A549 (cell line): ENCODE results near the gene ARVCF. TPM values are rescaled to one million over a fixed set of nuclear protein-coding genes. Genes with fewer than 3 reads are reported as not detected.

Source experiments
- ATAC-seq, 2 experiments: fragments of 200-7000 bp in 1 of 2; fragments of >200 bp in 1 of 2; cut with Nextera tagmentation in 1 of 2; cut with Tn5 transposase in 1 of 2; 3 replicates each; pipeline versions ENCODE4 v1.8.0 to v1.9.1; 2018 to 2020; ENCODE audit warnings: mild to moderate bottlenecking in 1 of 2, moderate library complexity in 1 of 2
- CTCF ChIA-PET: fragments of 300-600 bp; sonication (Branson Sonifier 250); formaldehyde crosslinking; extraction: SDS; loops from one replicate; lab custom pipeline; 2021; ENCODE audit warnings: antibody characterized with exemption, inconsistent platforms; lab: Yijun Ruan, JAX
- POLR2A ChIA-PET: fragments of 350-600 bp; formaldehyde crosslinking; extraction: SDS; loops from one replicate; lab custom pipeline; 2021; ENCODE audit warnings: antibody characterized with exemption, inconsistent platforms; lab: Yijun Ruan, JAX
- DNase-seq, 2 experiments: peaks; one replicate each; pipeline versions ENCODE4 v3.0.0 to v3.0.0-alpha.2; 2011 to 2016; ENCODE audit warnings: low read depth in 1 of 2, low spot score in 1 of 2
- FAIRE-seq: peaks from 2 replicates; lab custom pipeline; 2011; peaks lifted over from hg19 to GRCh38; lab: Jason Lieb, UNC
- H3K27ac ChIP-seq, 2 experiments: fragments of >200 bp; sonication (Bioruptor Twin); formaldehyde crosslinking; 3 replicates each; pipeline ENCODE4 v1.5.1; 2016 to 2017
- H3K4me1 ChIP-seq: fragments of >200 bp; sonication (Bioruptor Twin); formaldehyde crosslinking; 3 replicates; pipeline ENCODE4 v1.6.1; 2016
- H3K4me2 ChIP-seq: fragments of >200 bp; sonication (Bioruptor Twin); formaldehyde crosslinking; 3 replicates; pipeline ENCODE4 v1.6.1; 2016
- H3K4me3 ChIP-seq: fragments of >200 bp; sonication (Bioruptor Twin); formaldehyde crosslinking; 3 replicates; pipeline ENCODE4 v1.5.1; 2016
- H3K9me3 ChIP-seq: fragments of >200 bp; sonication (Bioruptor Twin); formaldehyde crosslinking; 3 replicates; pipeline ENCODE4 v1.6.1; 2016
- CBX8 ChIP-seq: fragments of 200-600 bp; sonication (generic); IDR thresholded peaks from 2 replicates; pipeline ENCODE4 v1.6.1; 2016
- CHD4 ChIP-seq: fragments of 200-600 bp; sonication (generic); IDR thresholded peaks from 2 replicates; pipeline ENCODE4 v1.6.1; 2016; ENCODE audit warnings: antibody characterized with exemption, mild to moderate bottlenecking, borderline replicate concordance
- EHF ChIP-seq: fragments of 250-450 bp; sonication (Bioruptor Pico); IDR thresholded peaks from 2 replicates; pipeline ENCODE4 v1.5.0; 2020; ENCODE audit warnings: mild to moderate bottlenecking
- EHMT2 ChIP-seq: fragments of 200-600 bp; sonication (generic); IDR thresholded peaks from 2 replicates; pipeline ENCODE4 v1.6.1; 2016; ENCODE audit warnings: antibody characterized with exemption, low read depth, mild to moderate bottlenecking, moderate library complexity
- EP300 ChIP-seq, 2 experiments: fragments of >200 bp; sonication (Bioruptor Twin); formaldehyde crosslinking; IDR thresholded peaks; 2 replicates in 1 of 2; 3 replicates in 1 of 2; pipeline ENCODE4 v1.6.1; 2016 to 2017
- FOXS1 ChIP-seq: fragments of 250-450 bp; sonication (Bioruptor Pico); IDR thresholded peaks from 2 replicates; pipeline ENCODE4 v1.5.0; 2020; ENCODE audit warnings: mild to moderate bottlenecking, moderate library complexity
- GATA3 ChIP-seq: IDR thresholded peaks from 2 replicates; pipeline ENCODE4 v1.6.1; 2012; ENCODE audit warnings: borderline replicate concordance
- HOXA7 ChIP-seq: fragments of 250-450 bp; sonication (Bioruptor Pico); IDR thresholded peaks from 2 replicates; pipeline ENCODE4 v1.5.0; 2020; ENCODE audit warnings: mild to moderate bottlenecking, moderate library complexity
- HOXB5 ChIP-seq: fragments of 250-450 bp; sonication (Bioruptor Pico); IDR thresholded peaks from 2 replicates; pipeline ENCODE4 v1.5.0; 2020; ENCODE audit warnings: mild to moderate bottlenecking, moderate library complexity
- JUN ChIP-seq, 2 experiments: fragments of >200 bp; sonication (Bioruptor Twin); formaldehyde crosslinking; IDR thresholded peaks; 2 replicates in 1 of 2; 3 replicates in 1 of 2; pipeline ENCODE4 v1.6.1; 2016 to 2017
- KDM5A ChIP-seq: fragments of 200-600 bp; sonication (generic); IDR thresholded peaks from 2 replicates; pipeline ENCODE4 v1.6.1; 2016; ENCODE audit warnings: antibody characterized with exemption, mild to moderate bottlenecking
- MAZ ChIP-seq: fragments of 150-350 bp; IDR thresholded peaks from 2 replicates; pipeline ENCODE4 v1.6.1; 2014; ENCODE audit warnings: antibody characterized with exemption, low read depth, low read length, borderline replicate concordance
- MYC ChIP-seq: IDR thresholded peaks from 2 replicates; pipeline ENCODE4 v1.6.1; 2012; ENCODE audit warnings: mild to moderate bottlenecking, inconsistent platforms, low read length, improper control_type of control experiment, borderline replicate concordance
- NFE2L2 ChIP-seq: fragments of 150-350 bp; conservative IDR thresholded peaks from 2 replicates; pipeline ENCODE4 v1.6.1; 2014; ENCODE audit warnings: low read length
- POLR2AphosphoS2 ChIP-seq: conservative IDR thresholded peaks from 2 replicates; pipeline ENCODE4 v1.6.1; 2012; ENCODE audit warnings: low read length, improper control_type of control experiment, inconsistent platforms
- RARB ChIP-seq: fragments of 250-450 bp; sonication (Bioruptor Pico); IDR thresholded peaks from 2 replicates; pipeline ENCODE4 v1.8.0; 2021; ENCODE audit warnings: mild to moderate bottlenecking, moderate library complexity
- RFX5 ChIP-seq: fragments of 450-650 bp; IDR thresholded peaks from 2 replicates; pipeline ENCODE4 v1.7.1; 2014; ENCODE audit warnings: antibody characterized with exemption, mild to moderate bottlenecking, moderate library complexity
- SREBF2 ChIP-seq: fragments of 450-650 bp; IDR thresholded peaks from 2 replicates; pipeline ENCODE4 v1.6.1; 2014; ENCODE audit warnings: mild to moderate bottlenecking, moderate library complexity
- ZFP36 ChIP-seq: fragments of 450-650 bp; IDR thresholded peaks from 2 replicates; pipeline ENCODE4 v1.6.1; 2014; ENCODE audit warnings: borderline replicate concordance; ENCODE audit not compliant: partially characterized antibody
- WGBS: methylation state at CpG from one replicate; pipeline ENCODE4 v1.1.6; 2017; ENCODE audit errors: missing lambda C conversion rate; 5-methylcytosine and 5-hydroxymethylcytosine counted together
- polyA plus RNA-seq, 4 experiments: library from polyadenylated mRNA; depleted of rRNA in 3 of 4; stranded (reverse); fragments of >200 nt; fragmentation: RNase III in 1 of 4; extraction: RNeasy Plus Mini Kit Qiagen cat#74134 plus additional on column Dnase treatment in 1 of 4; gene quantifications; 2 replicates in 3 of 4; 3 replicates in 1 of 4; pipeline ENCODE4 v1.2.3, GENCODE V29; 2011 to 2017
- TF ChIP-seq, protein P1 (sequence below): IDR thresholded peaks from 2 replicates; pipeline ENCODE4 v1.6.1; 2012
- TF ChIP-seq, protein P2 (sequence below): fragments of 150-350 bp; IDR thresholded peaks from 2 replicates; pipeline ENCODE4 v1.6.1; 2014; ENCODE audit warnings: low read depth, mild to moderate bottlenecking, low read length
- TF ChIP-seq, protein P3 (sequence below): fragments of 250-450 bp; sonication (Bioruptor Pico); IDR thresholded peaks from 2 replicates; pipeline ENCODE4 v1.5.0; 2020; ENCODE audit warnings: low read depth, mild to moderate bottlenecking, moderate library complexity
- TF ChIP-seq, protein P4 (sequence below): fragments of >200 bp; sonication (Bioruptor Twin); formaldehyde crosslinking; IDR thresholded peaks from 3 replicates; pipeline ENCODE4 v1.6.1; 2016

The ARVCF gene
- polyA plus RNA-seq, 2 of the 4 experiments (the other 2 are of a cell fraction): 0.81 to 2.1 TPM

DNA sequence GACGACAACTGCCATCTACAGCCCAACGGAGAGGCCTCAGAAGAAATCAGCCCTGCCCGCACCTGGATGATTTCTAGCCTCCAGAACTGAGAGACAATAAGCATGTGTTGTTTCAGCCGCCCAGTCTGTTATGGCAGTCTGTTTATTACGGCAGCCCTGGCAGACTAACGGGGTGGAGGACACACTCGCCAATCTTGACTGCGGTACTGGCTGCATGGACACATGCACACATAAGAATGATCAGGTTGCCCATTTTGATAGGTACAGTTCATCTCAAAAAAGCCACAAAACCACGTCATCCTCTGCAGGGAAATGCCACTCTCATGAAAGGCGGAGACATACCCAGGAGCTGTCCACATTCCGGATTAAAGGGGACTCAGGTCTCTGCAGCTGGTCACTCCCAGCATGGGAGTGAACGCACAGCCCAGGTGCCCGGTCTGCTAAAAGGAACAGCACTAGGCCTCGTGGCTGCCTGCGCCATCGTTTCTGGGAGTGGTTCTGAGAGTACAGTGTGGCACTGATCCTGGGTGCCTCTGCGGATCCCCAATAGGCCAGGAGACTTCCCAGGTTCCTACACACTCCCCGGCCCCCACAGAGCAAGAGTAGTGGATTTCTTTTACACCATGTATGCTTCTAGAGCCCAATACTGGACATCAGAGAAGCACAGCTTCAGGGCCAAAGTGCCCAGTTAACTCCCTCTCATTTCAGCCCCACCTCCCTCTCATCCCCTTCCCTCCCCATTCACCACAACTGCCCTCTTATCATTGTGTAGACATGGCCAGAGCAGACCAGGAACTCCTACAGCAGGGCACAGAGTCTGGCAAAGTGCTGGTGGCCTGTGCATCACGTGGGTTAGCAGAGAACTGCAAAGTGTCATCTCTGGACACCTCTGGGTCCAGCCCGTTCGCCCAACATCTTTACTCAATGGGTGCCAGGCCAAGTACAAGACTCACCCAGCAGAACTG is 86.8 kb downstream of the ARVCF start:
- DNase-seq (no peak), ATAC-seq (no peak), FAIRE-seq (no peak)
- 91% methylated on average over 20 of the region's 21 CpGs for WGBS
- ChIA-PET CTCF (interaction anchor here (0.6 to 1.4 kb wide), 5 partner anchors 20 to 200 kb away, joined by 3 read pairs; no protein-coding TSS in a partner anchor), POLR2A (no interaction called here)
- Histone ChIP-seq H3K4me3 (no peak overlapping the region), H3K4me2 (no peak overlapping the region), H3K27ac (no peak overlapping the region), H3K9me3 (no peaks in the 10 kb centered on the region), H3K4me1 (no peaks in the 10 kb centered on the region)
- TF ChIP-seq KDM5A (no peak), CBX8 (no peak), HOXA7 (CRISPR knock-in tag) (no peak), EHMT2 (no peak), EHF (no peak), HOXB5 (CRISPR knock-in tag) (no peak), JUN (IDR thresholded peaks at IDR 0.05) (no peak), SREBF2 (no peak), EP300 (IDR thresholded peaks at IDR 0.05) (no peak), MAZ (no peak), NFE2L2 (no peak), POLR2AphosphoS2 (no peak), FOXS1 (CRISPR knock-in tag) (no peak)
- TF ChIP-seq, protein P1, sequence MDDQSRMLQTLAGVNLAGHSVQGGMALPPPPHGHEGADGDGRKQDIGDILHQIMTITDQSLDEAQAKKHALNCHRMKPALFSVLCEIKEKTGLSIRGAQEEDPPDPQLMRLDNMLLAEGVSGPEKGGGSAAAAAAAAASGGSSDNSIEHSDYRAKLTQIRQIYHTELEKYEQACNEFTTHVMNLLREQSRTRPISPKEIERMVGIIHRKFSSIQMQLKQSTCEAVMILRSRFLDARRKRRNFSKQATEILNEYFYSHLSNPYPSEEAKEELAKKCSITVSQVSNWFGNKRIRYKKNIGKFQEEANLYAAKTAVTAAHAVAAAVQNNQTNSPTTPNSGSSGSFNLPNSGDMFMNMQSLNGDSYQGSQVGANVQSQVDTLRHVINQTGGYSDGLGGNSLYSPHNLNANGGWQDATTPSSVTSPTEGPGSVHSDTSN: no peak
- TF ChIP-seq, protein P2, sequence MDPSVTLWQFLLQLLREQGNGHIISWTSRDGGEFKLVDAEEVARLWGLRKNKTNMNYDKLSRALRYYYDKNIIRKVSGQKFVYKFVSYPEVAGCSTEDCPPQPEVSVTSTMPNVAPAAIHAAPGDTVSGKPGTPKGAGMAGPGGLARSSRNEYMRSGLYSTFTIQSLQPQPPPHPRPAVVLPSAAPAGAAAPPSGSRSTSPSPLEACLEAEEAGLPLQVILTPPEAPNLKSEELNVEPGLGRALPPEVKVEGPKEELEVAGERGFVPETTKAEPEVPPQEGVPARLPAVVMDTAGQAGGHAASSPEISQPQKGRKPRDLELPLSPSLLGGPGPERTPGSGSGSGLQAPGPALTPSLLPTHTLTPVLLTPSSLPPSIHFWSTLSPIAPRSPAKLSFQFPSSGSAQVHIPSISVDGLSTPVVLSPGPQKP: no peak

DNA sequence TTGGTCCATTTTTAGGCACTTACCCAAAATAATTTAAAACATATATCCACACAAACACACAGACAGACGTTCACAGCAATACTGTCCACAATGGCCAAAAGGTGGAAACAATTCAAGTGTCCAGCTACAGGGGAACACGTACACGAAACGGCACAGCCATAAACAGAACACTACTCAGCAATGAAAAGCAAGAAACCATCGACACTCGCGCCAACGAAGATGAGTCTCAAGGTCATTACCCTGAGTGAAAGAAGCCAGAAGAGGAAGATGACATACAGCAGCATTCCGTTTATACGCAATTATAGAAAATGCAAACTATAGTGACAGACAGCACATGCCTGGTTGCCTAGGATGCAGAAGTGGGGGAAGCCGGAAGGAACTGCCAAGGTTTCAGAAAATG is 88.4 kb downstream of the ARVCF start:
- no peak overlapping the region for H3K27ac ChIP-seq
- FAIRE-seq (no peak), ATAC-seq (no peak), DNase-seq (no peak)
- no peaks in the 10 kb centered on the region for H3K4me1 ChIP-seq
- 91% methylated on average over 11 of the region's 11 CpGs for WGBS
- ChIA-PET POLR2A (no interaction called here), CTCF (no interaction called here)
- TF ChIP-seq CHD4 (no peak), MYC (no peak), RFX5 (no peak), ZFP36 (no peak), NFE2L2 (no peak), GATA3 (no peak), RARB (no peak)
- TF ChIP-seq, protein P1: no peak
- TF ChIP-seq, protein P3, sequence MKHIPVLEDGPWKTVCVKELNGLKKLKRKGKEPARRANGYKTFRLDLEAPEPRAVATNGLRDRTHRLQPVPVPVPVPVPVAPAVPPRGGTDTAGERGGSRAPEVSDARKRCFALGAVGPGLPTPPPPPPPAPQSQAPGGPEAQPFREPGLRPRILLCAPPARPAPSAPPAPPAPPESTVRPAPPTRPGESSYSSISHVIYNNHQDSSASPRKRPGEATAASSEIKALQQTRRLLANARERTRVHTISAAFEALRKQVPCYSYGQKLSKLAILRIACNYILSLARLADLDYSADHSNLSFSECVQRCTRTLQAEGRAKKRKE: no peak
- TF ChIP-seq, protein P4, sequence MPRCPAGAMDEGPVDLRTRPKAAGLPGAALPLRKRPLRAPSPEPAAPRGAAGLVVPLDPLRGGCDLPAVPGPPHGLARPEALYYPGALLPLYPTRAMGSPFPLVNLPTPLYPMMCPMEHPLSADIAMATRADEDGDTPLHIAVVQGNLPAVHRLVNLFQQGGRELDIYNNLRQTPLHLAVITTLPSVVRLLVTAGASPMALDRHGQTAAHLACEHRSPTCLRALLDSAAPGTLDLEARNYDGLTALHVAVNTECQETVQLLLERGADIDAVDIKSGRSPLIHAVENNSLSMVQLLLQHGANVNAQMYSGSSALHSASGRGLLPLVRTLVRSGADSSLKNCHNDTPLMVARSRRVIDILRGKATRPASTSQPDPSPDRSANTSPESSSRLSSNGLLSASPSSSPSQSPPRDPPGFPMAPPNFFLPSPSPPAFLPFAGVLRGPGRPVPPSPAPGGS: no peak
- H3K4me3 ChIP-seq: no peak overlapping the region
- no peaks in the 10 kb centered on the region for H3K9me3 ChIP-seq
- H3K4me2 ChIP-seq: no peak overlapping the region
